SU-DHL-6 (cell line): ENCODE results near the gene GLDN.

Source experiments
- H2AFZ ChIP-seq: fragments of 200-600 bp; sonication (generic); 2 replicates; pipeline ENCODE4 v1.6.1; 2014; ENCODE audit warnings: low read depth, mild to moderate bottlenecking, moderate library complexity, mixed read lengths, antibody characterized with exemption, low read length; ENCODE audit not compliant: severe bottlenecking
- H3F3A ChIP-seq: fragments of 200-600 bp; shearing (Covaris generic); 2 replicates; pipeline ENCODE4 v1.6.0; 2016; ENCODE audit warnings: antibody characterized with exemption, mild to moderate bottlenecking; ENCODE audit not compliant: insufficient read depth
- H3K27ac ChIP-seq: fragments of 200-600 bp; sonication (generic); 2 replicates; pipeline ENCODE4 v1.5.1; 2016; ENCODE audit warnings: low read depth, mild to moderate bottlenecking, low read length, moderate library complexity, mixed read lengths
- H3K27me3 ChIP-seq: fragments of 200-600 bp; sonication (generic), shearing (Covaris generic); 2 replicates; pipeline ENCODE4 v1.6.0; 2014; ENCODE audit warnings: mild to moderate bottlenecking, low read length
- H3K36me3 ChIP-seq: fragments of 200-600 bp; sonication (generic); 2 replicates; pipeline ENCODE4 v1.6.1; 2014; ENCODE audit warnings: mild to moderate bottlenecking, low read length, mixed read lengths
- H3K4me2 ChIP-seq: fragments of 300-600, 200-600 bp; shearing (Covaris generic), sonication (generic); 2 replicates; pipeline ENCODE4 v1.6.0; 2014; ENCODE audit warnings: low read length, low read depth, mild to moderate bottlenecking; ENCODE audit not compliant: poor library complexity, severe bottlenecking
- H3K4me3 ChIP-seq: fragments of 200-600 bp; sonication (generic); 2 replicates; pipeline ENCODE4 v1.5.1; 2014; ENCODE audit warnings: antibody characterized with exemption, low read length, mild to moderate bottlenecking, mixed read lengths; ENCODE audit not compliant: insufficient read depth, poor library complexity, severe bottlenecking
- H3K79me2 ChIP-seq: fragments of 200-600 bp; sonication (generic); 2 replicates; pipeline ENCODE4 v1.6.1; 2014; ENCODE audit warnings: mild to moderate bottlenecking, low read length, moderate library complexity; ENCODE audit not compliant: insufficient read depth
- H3K9ac ChIP-seq: fragments of 200-600 bp; sonication (generic); 2 replicates; pipeline ENCODE4 v1.7.0; 2014; ENCODE audit warnings: mild to moderate bottlenecking, low read length
- H3K9me2 ChIP-seq: fragments of 200-600 bp; sonication (generic); replicated peaks from 2 replicates; pipeline ENCODE4 v1.6.1; 2014; ENCODE audit warnings: low read length; ENCODE audit not compliant: insufficient read depth
- H3K9me3 ChIP-seq: fragments of 200-600 bp; sonication (generic); 2 replicates; pipeline ENCODE4 v1.6.1; 2014; ENCODE audit warnings: low read length, mixed read lengths; ENCODE audit not compliant: insufficient read depth
- H4K20me1 ChIP-seq: fragments of 200-600 bp; sonication (generic); 2 replicates; pipeline ENCODE4 v1.6.1; 2014; ENCODE audit warnings: low read depth, mild to moderate bottlenecking, antibody characterized with exemption, low read length, moderate library complexity, mixed read lengths
- EZH2phosphoT487 ChIP-seq: fragments of 200-600 bp; sonication (generic), shearing (Covaris generic); conservative IDR thresholded peaks from 2 replicates; pipeline ENCODE4 v1.6.1; 2018; ENCODE audit warnings: mild to moderate bottlenecking, antibody characterized with exemption, low read length, moderate library complexity, mixed read lengths
- TF ChIP-seq, protein P1 (sequence below): fragments of 200-600 bp; sonication (generic); IDR thresholded peaks from one replicate; pipeline ENCODE4 v1.5.1; 2017; ENCODE audit warnings: antibody characterized with exemption, mild to moderate bottlenecking, low read length, moderate library complexity; ENCODE audit not compliant: insufficient read depth, poor library complexity, severe bottlenecking

The GLDN gene

DNA sequence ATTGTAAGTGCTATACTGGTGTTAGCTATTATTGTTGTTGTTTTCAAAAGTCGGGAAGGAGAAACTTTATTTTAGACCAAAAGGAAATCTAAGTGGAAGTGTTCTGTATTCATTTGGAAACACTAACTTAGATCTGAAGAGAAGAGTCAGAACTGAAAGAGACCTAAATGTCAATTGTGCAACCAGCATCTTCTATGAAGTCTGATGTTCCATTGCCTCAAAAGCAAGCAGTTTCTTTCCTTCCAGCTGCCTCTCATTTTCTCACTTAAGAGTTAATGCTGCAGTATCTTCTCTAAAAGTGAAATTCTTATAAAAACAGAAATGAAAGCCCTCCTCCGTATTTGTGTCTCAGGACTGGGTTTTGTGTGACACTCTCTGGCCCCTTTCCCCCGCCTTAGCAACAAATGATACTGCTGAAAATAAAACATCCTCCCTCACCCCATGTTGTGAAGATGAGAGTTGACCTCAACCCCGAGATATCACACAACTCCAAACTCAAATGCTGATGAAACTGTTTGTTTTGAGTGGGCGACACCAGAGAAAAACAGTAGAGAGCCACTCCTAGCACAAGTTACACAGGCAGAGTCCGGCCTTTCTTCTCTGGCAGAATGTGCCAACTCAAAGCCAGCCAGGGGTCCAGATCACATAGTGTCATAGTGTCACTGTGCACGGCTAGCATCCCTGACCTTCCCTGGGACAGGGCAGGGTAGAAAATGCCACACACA lies 48.9 kb downstream of the GLDN start:
- H3K9me2 ChIP-seq = no peaks in the 10 kb centered on the region
- H3K36me3 ChIP-seq = no peaks in the 10 kb centered on the region
- no peaks in the 10 kb centered on the region for H3K9me3 ChIP-seq
- no peak overlapping the region for H3K9ac ChIP-seq
- no peak overlapping the region for H3K4me2 ChIP-seq
- H3K27ac ChIP-seq = no peak overlapping the region
- H2AFZ ChIP-seq = no peak overlapping the region
- H4K20me1 ChIP-seq = no peaks in the 10 kb centered on the region
- TF ChIP-seq, protein P1, sequence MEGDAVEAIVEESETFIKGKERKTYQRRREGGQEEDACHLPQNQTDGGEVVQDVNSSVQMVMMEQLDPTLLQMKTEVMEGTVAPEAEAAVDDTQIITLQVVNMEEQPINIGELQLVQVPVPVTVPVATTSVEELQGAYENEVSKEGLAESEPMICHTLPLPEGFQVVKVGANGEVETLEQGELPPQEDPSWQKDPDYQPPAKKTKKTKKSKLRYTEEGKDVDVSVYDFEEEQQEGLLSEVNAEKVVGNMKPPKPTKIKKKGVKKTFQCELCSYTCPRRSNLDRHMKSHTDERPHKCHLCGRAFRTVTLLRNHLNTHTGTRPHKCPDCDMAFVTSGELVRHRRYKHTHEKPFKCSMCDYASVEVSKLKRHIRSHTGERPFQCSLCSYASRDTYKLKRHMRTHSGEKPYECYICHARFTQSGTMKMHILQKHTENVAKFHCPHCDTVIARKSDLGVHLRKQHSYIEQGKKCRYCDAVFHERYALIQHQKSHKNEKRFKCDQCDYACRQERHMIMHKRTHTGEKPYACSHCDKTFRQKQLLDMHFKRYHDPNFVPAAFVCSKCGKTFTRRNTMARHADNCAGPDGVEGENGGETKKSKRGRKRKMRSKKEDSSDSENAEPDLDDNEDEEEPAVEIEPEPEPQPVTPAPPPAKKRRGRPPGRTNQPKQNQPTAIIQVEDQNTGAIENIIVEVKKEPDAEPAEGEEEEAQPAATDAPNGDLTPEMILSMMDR = no peak
- TF ChIP-seq EZH2phosphoT487 = no peak
- no peak overlapping the region for H3K4me3 ChIP-seq
- no peaks in the 10 kb centered on the region for H3K27me3 ChIP-seq
- no peaks in the 10 kb centered on the region for H3F3A ChIP-seq
- H3K79me2 ChIP-seq = no peaks in the 10 kb centered on the region

DNA sequence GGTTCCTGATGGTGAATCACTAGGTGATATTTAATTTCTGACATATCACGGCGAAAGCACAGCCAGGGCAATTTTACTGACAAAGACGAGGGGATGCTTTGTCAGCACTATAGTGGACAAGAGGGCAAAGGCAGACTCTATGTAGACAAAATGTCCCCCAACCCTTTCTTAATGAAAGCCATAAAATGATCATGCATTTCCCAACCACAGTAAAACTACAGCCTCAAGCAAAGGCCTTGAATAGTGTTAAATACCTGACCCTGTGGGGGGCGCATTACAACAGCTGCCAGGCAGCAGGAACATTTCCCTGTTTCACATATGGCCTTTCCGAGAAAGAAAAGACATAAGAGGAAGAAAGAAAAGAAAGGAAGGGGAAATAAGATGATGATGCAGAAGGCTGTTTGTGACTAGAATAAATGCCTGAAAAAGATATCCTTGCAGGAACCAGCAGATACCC lies 49.5 kb downstream of the GLDN start:
- H3F3A ChIP-seq = no peaks in the 10 kb centered on the region
- H3K9me3 ChIP-seq = no peaks in the 10 kb centered on the region
- H3K79me2 ChIP-seq = no peaks in the 10 kb centered on the region
- TF ChIP-seq, protein P1 = no peak
- no peak for TF ChIP-seq EZH2phosphoT487
- no peak overlapping the region for H2AFZ ChIP-seq
- H3K27ac ChIP-seq = no peak overlapping the region
- H3K36me3 ChIP-seq = no peaks in the 10 kb centered on the region
- no peaks in the 10 kb centered on the region for H3K27me3 ChIP-seq
- H3K4me2 ChIP-seq = no peak overlapping the region
- H3K4me3 ChIP-seq = no peak overlapping the region
- no peaks in the 10 kb centered on the region for H3K9me2 ChIP-seq
- H4K20me1 ChIP-seq = no peaks in the 10 kb centered on the region
- no peak overlapping the region for H3K9ac ChIP-seq

DNA sequence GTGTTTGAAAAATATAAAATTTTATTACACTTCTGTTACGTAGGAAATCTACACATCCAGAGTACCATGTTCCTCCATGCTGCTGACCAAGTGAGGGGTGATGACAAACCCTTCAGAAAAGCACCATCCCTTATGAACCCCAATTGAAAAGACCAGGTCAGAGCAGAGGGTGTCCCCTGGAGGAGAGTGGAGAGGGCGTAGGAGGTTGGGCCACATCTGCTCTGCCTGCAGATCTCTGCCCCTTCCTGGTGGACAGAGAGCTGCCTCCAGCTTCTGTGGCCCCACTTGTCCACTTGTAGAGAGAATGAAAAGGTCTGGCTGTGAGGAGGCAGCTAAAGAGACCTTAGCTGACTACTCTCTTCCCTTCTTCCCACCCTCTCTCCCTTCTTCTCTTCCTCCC lies 55.5 kb downstream of the GLDN start:
- H3K9me3 ChIP-seq = no peaks in the 10 kb centered on the region
- no peak overlapping the region for H3K9ac ChIP-seq
- H3K79me2 ChIP-seq = no peaks in the 10 kb centered on the region
- no peak overlapping the region for H3K4me2 ChIP-seq
- H3K27me3 ChIP-seq = no peaks in the 10 kb centered on the region
- H3K9me2 ChIP-seq = no peaks in the 10 kb centered on the region
- no peak overlapping the region for H3K4me3 ChIP-seq
- H4K20me1 ChIP-seq = no peaks in the 10 kb centered on the region
- no peak overlapping the region for H3K27ac ChIP-seq
- no peak overlapping the region for H2AFZ ChIP-seq
- no peak for TF ChIP-seq EZH2phosphoT487
- TF ChIP-seq, protein P1 = no peak
- H3K36me3 ChIP-seq = no peaks in the 10 kb centered on the region
- no peaks in the 10 kb centered on the region for H3F3A ChIP-seq
